Cerebellar nuclear complex (tissue), 1 donor: ENCODE data around the gene CAMTA1.

ENCODE experiments used
- DNase-seq, 2 experiments: peaks; one replicate each; lab custom pipeline; 2025; lab: John Stamatoyannopoulos, UW

Gene CAMTA1

GRCh38 chr1:7640920-7641585 is 855.8 kb downstream of the CAMTA1 start:
- DNase-seq: no peak

DNA sequence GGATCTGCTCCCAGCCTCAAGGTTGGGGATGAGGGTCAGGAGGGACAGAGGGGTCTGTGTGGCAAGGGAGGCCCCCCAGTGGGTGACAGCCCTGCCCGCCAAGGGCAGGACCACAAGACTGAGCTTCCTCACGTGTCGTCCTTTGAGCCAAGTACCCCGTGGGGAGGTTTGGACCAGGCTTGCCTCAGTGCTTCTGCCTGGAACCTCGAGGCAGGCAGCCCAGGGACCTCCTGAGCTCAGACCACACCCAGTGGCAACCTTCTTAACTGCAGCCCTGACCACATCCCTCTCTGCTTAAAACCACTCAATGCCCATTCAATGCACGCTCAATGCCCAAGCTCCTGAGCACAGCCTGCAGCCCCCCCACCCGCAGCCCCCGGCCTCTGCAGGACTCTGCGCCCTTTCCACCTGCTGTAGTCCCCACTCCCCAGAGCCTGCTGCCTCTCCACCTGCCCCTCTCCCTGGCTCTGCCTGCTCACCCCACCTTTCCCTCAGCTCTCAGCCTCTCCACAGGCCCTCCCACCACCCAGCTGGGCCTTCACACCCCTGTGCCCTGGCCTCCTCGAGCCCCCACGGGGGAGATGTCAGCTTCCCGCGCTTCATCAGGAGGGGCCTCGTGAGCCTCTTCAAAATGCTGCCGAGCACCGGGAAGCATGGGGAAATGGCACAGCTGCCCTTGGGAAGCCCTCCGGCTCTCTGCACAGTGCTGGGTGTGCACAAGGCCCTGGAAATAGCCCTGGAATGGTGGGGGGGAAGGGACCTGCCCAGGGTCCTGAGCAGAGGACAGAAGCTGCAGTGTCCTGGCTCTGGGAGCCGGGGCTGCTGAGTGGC is 856.5 kb downstream of the CAMTA1 start:
- no peak for DNase-seq

DNA sequence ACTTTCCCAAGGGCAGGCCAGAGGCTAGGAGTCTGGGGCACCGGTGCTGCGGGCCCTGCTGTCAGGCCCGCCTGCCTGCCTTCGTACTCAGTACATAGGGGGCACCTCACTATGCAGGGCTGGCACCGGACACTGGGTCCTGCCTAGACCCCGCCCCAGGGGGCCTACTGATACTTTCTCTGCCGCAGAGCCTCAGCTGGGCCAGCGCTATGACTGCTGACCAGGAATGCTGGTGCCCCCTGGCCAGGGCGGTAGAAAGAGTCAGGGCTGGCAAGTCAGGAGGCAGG is 857.1 kb downstream of the CAMTA1 start:
- DNase-seq: no peak

- DNase-seq: no peak
Observed at GRCh38 chr1:7642781-7643529, 857.7 kb downstream of the CAMTA1 start.

DNA sequence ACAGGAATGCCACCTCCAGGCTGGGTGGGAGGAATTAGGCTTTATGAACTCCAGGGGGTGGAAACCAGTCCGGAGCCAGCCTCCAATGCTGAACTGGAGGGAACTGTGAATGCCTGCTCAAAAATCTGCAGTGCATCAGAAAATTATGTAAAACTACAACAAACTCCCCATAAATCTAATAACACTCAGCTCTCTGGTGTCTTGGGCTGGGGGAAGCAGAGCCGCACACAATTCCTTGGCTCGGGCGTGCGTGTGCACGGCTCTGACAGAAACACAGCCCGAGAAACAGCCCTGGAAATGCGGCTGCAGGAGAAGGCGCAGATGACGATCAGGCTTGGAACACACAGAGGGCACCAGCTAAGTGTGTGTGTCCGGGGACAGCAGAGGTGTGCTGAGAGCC is 858.3 kb downstream of the CAMTA1 start:
- no peak for DNase-seq

GRCh38 chr1:7644086-7644485 is 858.8 kb downstream of the CAMTA1 start:
- DNase-seq: no peak

- DNase-seq: peak; percentile 60 to 71
Observed at GRCh38 chr1:7644961-7645750, 859.9 kb downstream of the CAMTA1 start.

- DNase-seq: no peak
Observed at GRCh38 chr1:7645751-7646048, 860.4 kb downstream of the CAMTA1 start.

DNA sequence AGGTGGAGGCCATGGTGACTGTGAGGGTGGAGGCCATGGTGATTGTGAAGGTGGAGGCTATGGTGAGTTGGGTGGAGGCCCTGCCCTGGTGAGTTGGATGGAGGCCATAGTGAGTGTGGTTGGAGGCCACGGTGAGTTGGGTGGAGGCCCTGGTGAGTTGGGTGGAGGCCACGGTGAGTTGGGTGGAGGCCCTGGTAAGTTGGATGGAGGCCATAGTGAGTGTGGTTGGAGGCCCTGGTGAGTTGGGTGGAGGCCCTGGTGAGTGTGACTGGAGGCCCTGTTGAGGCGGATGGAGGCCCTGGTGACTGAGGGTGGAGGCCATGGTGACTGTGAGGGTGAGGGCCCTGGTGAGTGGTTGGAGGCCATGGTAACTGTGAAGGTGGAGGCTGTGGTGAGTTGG is 860.9 kb downstream of the CAMTA1 start:
- DNase-seq: no peak

DNA sequence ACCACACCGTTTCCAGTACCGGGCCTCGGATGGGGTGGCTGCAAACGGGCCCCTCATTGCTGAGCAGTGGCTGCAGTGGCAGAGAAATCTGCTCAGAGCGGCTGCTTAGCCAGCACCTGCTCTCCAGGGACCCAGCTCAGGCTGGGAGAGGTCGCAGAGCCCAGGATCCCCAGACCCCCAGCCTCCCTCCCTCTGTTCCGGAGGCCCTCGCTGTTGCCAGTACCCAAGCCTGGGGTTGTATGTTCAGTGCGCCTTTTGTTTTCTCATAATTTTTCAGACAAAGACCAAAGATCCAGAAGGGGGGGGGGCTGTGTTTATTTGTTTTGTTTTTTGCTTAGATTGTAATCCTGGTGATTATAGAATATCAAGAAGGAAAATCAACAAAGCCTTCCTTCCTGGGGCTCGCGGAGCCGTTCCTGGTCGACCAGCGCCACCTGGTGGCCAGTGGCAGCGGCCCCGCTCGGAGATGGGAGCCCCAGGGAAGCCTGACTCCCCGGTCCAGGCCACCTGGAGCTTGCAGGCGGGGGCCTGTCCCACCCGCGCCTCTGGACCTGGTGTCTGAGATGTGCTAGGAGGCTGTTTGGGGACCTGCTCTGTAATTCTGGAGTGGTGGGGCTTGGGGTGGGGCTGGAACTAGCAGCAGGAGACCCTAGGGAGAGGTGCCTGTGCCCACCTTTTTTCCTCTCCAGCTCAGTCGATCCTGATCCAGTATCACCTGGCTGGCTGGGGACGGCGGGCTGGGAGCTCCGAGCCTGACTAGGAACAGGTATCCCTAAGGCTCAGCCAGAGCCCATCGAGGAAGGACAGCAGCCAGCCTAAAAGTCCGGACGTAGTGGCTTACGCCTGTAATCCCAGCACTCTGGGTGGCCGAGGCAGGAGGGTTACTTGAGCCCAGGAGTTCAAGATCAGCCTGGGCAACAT is 862.0 kb downstream of the CAMTA1 start:
- DNase-seq: no peak

DNA sequence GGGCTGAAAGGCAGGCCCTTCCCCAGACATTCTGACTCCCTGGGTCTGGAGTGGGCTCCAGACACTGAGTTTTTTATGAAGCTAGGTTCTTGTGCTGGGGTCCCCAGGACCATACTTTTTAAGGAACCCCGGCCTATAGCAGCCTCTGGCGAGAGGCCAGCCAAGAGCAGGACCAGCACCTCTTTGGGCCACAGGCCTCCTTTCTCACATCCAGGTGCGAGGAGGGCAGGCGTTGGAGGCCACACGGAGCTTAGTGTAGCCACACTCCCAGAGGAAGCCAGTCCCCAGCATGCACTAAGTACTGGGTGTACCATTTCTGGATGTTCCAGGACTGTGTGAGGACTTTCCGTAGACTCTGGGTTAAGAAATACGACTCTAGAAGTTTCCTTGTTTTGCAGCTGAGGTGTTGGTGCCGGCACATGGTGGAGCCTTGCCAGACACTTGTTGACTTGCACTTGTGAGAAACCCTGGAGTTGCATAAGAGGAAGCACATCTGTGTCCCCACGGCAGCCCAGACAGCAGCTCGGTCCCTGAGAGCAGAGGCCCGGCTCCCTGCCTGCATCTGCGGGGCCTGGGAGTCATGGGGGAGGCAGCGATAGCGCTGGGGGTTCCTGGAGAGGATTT is 863.6 kb downstream of the CAMTA1 start:
- DNase-seq: no peak

DNA sequence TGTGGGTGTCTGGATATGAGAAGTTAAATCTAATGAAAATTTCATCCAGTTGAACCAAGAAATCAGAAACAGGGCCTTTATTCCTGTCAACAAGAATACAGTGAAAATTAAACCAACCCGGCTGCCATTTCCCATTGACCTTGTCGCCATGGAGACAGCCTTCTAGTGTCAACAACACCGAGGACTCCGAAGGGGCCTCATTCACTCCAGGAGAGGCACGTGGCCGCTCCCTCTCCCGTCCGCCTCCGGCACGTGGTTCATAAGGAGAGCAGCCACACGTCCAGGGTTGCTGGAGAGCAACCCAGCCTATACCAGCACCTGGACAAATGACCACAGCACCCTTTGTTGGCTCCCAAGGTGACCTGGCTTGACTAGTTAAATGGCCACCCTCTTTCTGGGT is 865.5 kb downstream of the CAMTA1 start:
- DNase-seq: no peak

DNA sequence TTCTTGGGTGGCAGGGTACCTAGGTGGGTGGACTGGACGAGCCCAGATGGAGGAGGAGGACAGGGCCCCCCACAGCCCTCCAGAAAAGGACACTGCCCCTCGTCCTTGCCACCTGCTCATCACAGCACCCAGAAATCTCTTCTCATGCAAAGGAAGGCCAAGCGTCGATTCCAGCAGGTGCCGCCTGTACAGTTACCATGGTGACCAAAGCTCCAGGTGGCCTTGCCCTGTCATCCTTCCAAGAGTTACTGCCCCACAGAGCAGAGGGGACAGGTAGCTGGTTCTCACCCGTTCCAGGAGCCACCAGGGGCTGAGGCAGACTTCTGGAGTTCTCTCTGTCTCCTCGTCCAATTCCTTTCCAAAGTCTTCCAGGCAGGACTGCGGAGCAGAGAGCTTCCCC is 865.9 kb downstream of the CAMTA1 start:
- no peak for DNase-seq

DNA sequence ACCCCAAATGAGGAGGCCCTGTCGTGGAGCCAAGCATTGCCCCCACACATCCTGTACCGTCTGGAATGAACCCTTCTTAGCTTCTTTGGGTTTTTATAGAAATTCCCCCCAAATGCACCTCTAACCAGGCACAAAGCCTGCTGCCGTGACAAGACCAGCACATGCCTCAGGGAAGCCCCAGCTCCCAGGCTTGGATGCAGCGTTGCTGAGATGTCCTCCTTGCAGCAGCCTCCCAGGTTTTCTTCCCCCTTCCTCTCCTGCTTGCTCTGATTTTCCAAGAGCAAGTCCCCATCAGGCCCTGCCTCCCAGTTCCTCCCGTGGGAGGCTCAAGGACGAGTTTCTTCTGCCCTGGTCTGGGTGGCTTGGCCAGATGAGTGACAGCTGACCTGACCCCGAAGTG is 866.8 kb downstream of the CAMTA1 start:
- DNase-seq: no peak

- no peak for DNase-seq
Observed at GRCh38 chr1:7652515-7653098, 867.4 kb downstream of the CAMTA1 start.

DNA sequence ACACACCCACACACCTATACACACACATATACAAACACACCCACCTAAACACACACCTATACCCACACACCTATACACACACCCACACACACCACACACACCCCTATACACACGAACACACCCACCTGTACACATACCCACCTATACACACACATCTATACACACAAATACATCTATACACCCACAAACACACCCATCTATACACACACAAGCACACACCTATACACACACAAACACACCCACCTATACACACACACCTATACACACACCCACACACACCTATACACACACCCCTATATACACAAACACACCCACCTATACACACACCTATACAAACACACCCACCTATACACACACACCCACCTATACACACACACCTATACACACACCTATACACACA is 869.5 kb downstream of the CAMTA1 start:
- no peak for DNase-seq

GRCh38 chr1:7655354-7655753 is 870.1 kb downstream of the CAMTA1 start:
- DNase-seq: no peak

DNA sequence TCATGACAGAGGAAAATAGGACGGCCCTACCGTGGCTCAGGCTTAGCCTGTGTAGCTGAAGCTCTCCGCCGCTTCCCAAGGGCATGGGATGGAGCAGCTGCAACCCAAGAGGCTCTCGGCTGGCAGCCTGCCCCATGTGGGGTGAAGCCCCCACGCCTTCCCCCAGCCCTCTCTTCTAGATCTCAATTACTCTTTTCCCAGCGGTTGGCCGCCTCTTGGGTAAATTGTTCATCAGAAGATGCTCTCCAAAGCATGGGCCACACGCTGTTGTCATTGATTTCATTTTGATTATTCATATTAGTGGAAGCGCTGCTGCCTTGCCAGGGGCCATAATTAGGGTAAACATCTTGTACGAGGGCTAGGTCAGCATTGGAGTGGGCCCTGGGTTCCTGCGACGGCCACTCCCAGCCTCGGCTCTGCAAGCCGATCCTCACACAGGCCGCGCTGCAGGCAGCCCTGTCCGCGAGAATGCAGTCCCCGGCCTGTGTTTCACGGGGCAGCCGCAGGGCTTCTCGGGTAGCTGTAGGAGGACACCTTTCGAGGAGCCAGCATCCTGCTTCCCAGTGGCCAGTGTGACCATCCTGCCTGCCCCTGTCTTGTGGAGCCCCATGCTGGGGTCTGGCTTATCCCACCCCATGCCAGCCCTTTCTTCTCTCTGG is 871.4 kb downstream of the CAMTA1 start:
- DNase-seq: no peak

DNA sequence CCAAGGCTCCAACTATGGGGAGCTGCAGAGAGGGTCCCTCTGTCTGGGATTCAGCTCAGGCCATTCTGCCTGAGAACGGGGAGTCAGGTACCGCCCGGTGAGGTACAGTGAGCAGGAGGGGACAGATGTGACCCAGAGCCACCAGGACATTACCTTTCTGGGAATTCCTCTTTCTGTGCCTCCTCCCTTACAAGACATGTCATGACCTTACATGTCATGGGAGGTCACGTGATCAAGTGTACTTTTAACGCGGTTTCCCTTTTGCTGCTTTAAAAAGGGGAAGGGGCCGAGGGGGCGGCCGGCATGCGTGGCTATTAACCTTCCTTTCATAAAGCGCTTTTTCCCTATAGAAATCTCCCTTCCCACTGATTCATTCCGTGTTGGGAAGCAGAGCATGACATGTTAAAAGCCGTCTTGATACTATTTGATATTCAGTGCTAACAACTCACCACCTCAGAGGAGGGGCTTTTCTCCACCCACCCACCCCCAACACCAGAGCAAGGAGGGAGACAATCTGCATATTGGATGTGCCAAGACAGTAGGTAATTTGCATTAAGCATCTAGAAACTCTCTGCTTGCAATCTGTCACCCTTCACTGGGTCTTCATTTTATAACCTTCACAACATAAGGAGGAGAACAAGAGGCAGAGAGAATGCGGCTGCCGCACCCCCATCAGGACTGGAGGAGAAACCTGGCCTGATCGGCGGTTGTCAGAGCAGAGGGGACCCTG is 872.2 kb downstream of the CAMTA1 start:
- DNase-seq: no peak
